Uterus (tissue), 2 donors: Measurements from ENCODE around the gene EME2.

Experiments used
- CTCF ChIP-seq, 4 experiments: fragments of 200-600 bp in 2 of 4; fragments of 450-650 bp in 2 of 4; sonication (generic) in 2 of 4; IDR thresholded peaks; one replicate each; pipeline ENCODE4 v1.5.1; 2016 to 2019; ENCODE audit warnings: antibody characterized with exemption in 4 of 4, mild to moderate bottlenecking in 2 of 4, moderate library complexity in 1 of 4
- POLR2A ChIP-seq, 2 donors: fragments of 450-650 bp; IDR thresholded peaks; one replicate each; pipeline ENCODE4 v1.6.1; 2016; ENCODE audit warnings: antibody characterized with exemption in 2 of 2, mild to moderate bottlenecking in 1 of 2, moderate library complexity in 1 of 2

- TF ChIP-seq POLR2A (IDR thresholded peaks at IDR 0.05) (no peak), CTCF (IDR thresholded peaks at IDR 0.05) (no peak)
These were observed 10.3 kb upstream of the EME2 start for GRCh38 chr16:1762196-1762878.
